Panc1 (cell line): ENCODE data around the gene DIPK1B.

ENCODE experiments used
- TCF7L2 ChIP-seq: IDR thresholded peaks from 2 replicates; pipeline ENCODE4 v1.6.1; 2011; ENCODE audit warnings: mild to moderate bottlenecking, low read depth, low read length, inconsistent platforms
- TF ChIP-seq, protein P1 (sequence below): fragments of 450-650 bp; IDR thresholded peaks from 2 replicates; pipeline ENCODE4 v1.5.1; 2017; ENCODE audit warnings: mild to moderate bottlenecking
- TF ChIP-seq, protein P2 (sequence below), 2 experiments: IDR thresholded peaks; 2 replicates each; pipeline ENCODE4 v1.6.1; 2011 to 2012; ENCODE audit warnings: low read depth in 2 of 2, control low read depth in 1 of 2, low read length in 1 of 2, mild to moderate bottlenecking in 1 of 2, moderate library complexity in 1 of 2; ENCODE audit not compliant: insufficient read depth in 1 of 2

DNA sequence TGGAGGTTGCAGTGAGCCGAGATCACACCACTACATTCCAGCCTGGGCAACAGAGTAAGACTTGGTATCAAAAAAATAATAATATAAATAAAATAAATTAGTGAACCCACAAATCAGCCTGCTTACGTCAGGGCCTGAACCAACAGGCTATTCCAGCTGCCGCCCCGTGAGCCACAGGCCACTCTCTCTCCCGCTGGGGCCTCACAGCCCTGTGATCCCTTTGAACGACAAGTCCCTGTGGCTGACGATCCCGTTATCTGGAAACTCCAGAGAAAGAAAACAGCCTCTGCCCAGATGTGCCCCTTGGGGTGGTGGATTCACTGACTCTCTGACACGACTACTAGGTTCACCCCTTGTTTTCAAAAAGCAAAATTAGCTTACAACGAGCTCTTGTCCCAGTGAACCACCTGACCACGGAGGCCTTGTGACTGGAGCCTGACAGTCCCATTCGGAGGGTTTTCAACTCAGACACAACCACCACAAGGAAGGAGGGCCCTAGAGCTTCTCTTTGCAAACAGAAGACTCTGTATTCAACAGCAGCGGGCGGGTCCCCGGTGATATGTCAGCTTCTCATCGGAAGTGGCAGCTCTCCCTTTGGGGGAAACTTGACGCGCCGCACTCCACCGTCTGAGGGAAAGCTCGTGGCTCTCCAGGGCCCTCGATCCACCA lies 4.4 kb upstream of the DIPK1B start:
- TF ChIP-seq, protein P1, sequence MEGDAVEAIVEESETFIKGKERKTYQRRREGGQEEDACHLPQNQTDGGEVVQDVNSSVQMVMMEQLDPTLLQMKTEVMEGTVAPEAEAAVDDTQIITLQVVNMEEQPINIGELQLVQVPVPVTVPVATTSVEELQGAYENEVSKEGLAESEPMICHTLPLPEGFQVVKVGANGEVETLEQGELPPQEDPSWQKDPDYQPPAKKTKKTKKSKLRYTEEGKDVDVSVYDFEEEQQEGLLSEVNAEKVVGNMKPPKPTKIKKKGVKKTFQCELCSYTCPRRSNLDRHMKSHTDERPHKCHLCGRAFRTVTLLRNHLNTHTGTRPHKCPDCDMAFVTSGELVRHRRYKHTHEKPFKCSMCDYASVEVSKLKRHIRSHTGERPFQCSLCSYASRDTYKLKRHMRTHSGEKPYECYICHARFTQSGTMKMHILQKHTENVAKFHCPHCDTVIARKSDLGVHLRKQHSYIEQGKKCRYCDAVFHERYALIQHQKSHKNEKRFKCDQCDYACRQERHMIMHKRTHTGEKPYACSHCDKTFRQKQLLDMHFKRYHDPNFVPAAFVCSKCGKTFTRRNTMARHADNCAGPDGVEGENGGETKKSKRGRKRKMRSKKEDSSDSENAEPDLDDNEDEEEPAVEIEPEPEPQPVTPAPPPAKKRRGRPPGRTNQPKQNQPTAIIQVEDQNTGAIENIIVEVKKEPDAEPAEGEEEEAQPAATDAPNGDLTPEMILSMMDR = no peak
- TF ChIP-seq, protein P2, sequence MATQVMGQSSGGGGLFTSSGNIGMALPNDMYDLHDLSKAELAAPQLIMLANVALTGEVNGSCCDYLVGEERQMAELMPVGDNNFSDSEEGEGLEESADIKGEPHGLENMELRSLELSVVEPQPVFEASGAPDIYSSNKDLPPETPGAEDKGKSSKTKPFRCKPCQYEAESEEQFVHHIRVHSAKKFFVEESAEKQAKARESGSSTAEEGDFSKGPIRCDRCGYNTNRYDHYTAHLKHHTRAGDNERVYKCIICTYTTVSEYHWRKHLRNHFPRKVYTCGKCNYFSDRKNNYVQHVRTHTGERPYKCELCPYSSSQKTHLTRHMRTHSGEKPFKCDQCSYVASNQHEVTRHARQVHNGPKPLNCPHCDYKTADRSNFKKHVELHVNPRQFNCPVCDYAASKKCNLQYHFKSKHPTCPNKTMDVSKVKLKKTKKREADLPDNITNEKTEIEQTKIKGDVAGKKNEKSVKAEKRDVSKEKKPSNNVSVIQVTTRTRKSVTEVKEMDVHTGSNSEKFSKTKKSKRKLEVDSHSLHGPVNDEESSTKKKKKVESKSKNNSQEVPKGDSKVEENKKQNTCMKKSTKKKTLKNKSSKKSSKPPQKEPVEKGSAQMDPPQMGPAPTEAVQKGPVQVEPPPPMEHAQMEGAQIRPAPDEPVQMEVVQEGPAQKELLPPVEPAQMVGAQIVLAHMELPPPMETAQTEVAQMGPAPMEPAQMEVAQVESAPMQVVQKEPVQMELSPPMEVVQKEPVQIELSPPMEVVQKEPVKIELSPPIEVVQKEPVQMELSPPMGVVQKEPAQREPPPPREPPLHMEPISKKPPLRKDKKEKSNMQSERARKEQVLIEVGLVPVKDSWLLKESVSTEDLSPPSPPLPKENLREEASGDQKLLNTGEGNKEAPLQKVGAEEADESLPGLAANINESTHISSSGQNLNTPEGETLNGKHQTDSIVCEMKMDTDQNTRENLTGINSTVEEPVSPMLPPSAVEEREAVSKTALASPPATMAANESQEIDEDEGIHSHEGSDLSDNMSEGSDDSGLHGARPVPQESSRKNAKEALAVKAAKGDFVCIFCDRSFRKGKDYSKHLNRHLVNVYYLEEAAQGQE (IDR thresholded peaks at IDR 0.05; ENCODE audit: insufficient read depth in 1 of 2, low read depth in 2 of 2, low read length in 1 of 2) = no peak
- TF ChIP-seq TCF7L2 = no peak
